HFFc6 (cell line): ENCODE data around the gene COA6. TPM values are rescaled to one million over a fixed set of nuclear protein-coding genes. Genes with fewer than 3 reads are reported as not detected.

ENCODE experiments used
- DNase-seq: peaks from one replicate; pipeline ENCODE4 v3.0.0-alpha.2; 2018
- H3K27ac Mint-ChIP-seq: 2 replicates; pipeline ENCODE4 v1.8.0; 2020; ENCODE audit warnings: mild to moderate bottlenecking, mixed read lengths
- H3K27me3 Mint-ChIP-seq: 2 replicates; pipeline ENCODE4 v1.8.0; 2021; ENCODE audit warnings: mild to moderate bottlenecking, moderate library complexity, mixed read lengths; ENCODE audit not compliant: insufficient read depth
- H3K36me3 Mint-ChIP-seq: 2 replicates; pipeline ENCODE4 v1.8.0; 2021; ENCODE audit warnings: low read depth, mixed read lengths
- H3K4me1 Mint-ChIP-seq: 2 replicates; pipeline ENCODE4 v1.8.0; 2020; ENCODE audit warnings: low read depth, mixed read lengths
- H3K4me3 Mint-ChIP-seq: 2 replicates; pipeline ENCODE4 v1.8.0; 2020; ENCODE audit warnings: mild to moderate bottlenecking, moderate library complexity, mixed read lengths
- H3K9me3 Mint-ChIP-seq: 2 replicates; pipeline ENCODE4 v1.8.0; 2020; ENCODE audit warnings: mild to moderate bottlenecking, mixed read lengths
- CTCF ChIP-seq: fragments of 200-600 bp; sonication (generic); IDR thresholded peaks from 2 replicates; pipeline ENCODE4 v1.5.0; 2021; ENCODE audit warnings: antibody characterized with exemption, mild to moderate bottlenecking
- total RNA-seq, 6 experiments: library from RNA; stranded (reverse); fragmentation: NEBNext Ultra II Directional; extraction: Animal tissue kit (Norgen Biotek cat#: 25700); gene quantifications; 2 replicates in 1 of 6; 3 replicates in 5 of 6; pipeline ENCODE4 v1.2.3, GENCODE V29; 2021

The COA6 gene
- total RNA-seq, 6 experiments from 2014 or later, result 23.2 to 33.5 (median 29.0) TPM

GRCh38 chr1:234401658-234402057, 28.4 kb downstream of the COA6 start:
- Mint-ChIP-seq H3K27me3 (no peaks in the 10 kb centered on the region; the same call in 1 of the 2 replicates), H3K4me1 (peaks cover 18% of the 10 kb centered on the region), H3K4me3 (no peak overlapping the region), H3K36me3 (peaks cover 4% of the 10 kb centered on the region), H3K27ac (no peak overlapping the region), H3K9me3 (no peaks in the 10 kb centered on the region)
- no peak for TF ChIP-seq CTCF
- DNase-seq, result no peak

GRCh38 chr1:234402939-234403338, 29.7 kb downstream of the COA6 start:
- TF ChIP-seq CTCF, result no peak
- Mint-ChIP-seq H3K4me3 (no peak overlapping the region), H3K36me3 (no peaks in the 10 kb centered on the region), H3K27me3 (no peaks in the 10 kb centered on the region; the same call in 1 of the 2 replicates), H3K4me1 (peaks cover 14% of the 10 kb centered on the region), H3K27ac (no peak overlapping the region), H3K9me3 (no peaks in the 10 kb centered on the region)
- DNase-seq, result no peak

GRCh38 chr1:234405676-234406075, 32.4 kb downstream of the COA6 start:
- DNase-seq, result no peak
- H3K9me3 Mint-ChIP-seq, result no peaks in the 10 kb centered on the region
- TF ChIP-seq CTCF, result no peak
- no peak overlapping the region for H3K4me3 Mint-ChIP-seq
- H3K36me3 Mint-ChIP-seq, result no peaks in the 10 kb centered on the region
- H3K27me3 Mint-ChIP-seq, result no peaks in the 10 kb centered on the region; the same call in 1 of the 2 replicates
- no peak overlapping the region for H3K27ac Mint-ChIP-seq
- peaks cover 5% of the 10 kb centered on the region; the same call in 1 of the 2 replicates for H3K4me1 Mint-ChIP-seq

GRCh38 chr1:234406871-234407270, 33.6 kb downstream of the COA6 start:
- Mint-ChIP-seq H3K27ac (no peak overlapping the region), H3K4me1 (no peaks in the 10 kb centered on the region; the same call in 1 of the 2 replicates), H3K36me3 (no peaks in the 10 kb centered on the region), H3K9me3 (no peaks in the 10 kb centered on the region), H3K27me3 (no peaks in the 10 kb centered on the region; the same call in 1 of the 2 replicates), H3K4me3 (no peak overlapping the region)
- TF ChIP-seq CTCF, result no peak
- DNase-seq, result no peak

- Mint-ChIP-seq H3K4me3 (no peak overlapping the region), H3K4me1 (no peaks in the 10 kb centered on the region), H3K27ac (no peak overlapping the region), H3K36me3 (0 out of 2 replicates have a peak, but pooled peaks cover 5% of the 10 kb centered on the region), H3K27me3 (no peaks in the 10 kb centered on the region; the same call in 1 of the 2 replicates), H3K9me3 (no peaks in the 10 kb centered on the region)
- no peak for DNase-seq
- no peak for TF ChIP-seq CTCF
Observed at GRCh38 chr1:234408757-234409156, 35.5 kb downstream of the COA6 start.

- Mint-ChIP-seq H3K4me3 (no peak overlapping the region), H3K27me3 (no peaks in the 10 kb centered on the region; the same call in 1 of the 2 replicates), H3K4me1 (no peaks in the 10 kb centered on the region), H3K9me3 (no peaks in the 10 kb centered on the region), H3K27ac (no peak overlapping the region), H3K36me3 (0 out of 2 replicates have a peak, but pooled peaks cover 5% of the 10 kb centered on the region)
- no peak for DNase-seq
- TF ChIP-seq CTCF, result peak; percentile 48
Observed at GRCh38 chr1:234409328-234409727, 36.1 kb downstream of the COA6 start.
